GM04503 (cell line): Measurements from ENCODE around the gene VPS11.
"Not testable (repeated sequence)": the region's sequence is repeated elsewhere in the genome, so short reads cannot be mapped to it uniquely, and the experiment has no call there.

Source experiments
- DNase-seq: peaks from one replicate; pipeline ENCODE4 v3.0.0-alpha.2; 2012; ENCODE audit warnings: low read depth

Gene VPS11

DNA sequence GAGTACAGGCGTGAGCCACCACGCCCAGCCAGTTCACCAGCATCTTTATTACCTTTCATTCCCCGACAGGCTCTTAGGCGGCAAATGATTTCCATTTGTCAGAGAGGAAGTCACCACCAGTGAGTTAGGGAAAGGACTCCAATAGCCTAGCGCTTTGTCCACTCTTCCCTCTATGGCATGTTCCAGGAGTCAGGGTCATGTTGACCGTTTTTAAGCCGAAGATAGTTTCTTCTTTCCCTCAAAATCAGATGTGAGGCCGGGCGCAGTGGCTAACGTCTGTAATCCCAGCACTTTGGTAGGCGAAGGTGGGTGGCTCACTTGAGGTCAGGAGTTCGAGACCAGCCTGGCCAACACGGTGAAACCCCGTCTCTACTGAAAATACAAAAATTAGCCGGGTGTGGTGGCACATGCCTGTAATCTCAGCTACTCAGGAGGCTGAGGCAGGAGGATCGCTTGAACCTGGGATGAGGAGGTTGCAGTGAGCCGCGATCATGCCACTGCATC, 35.6 kb downstream of the VPS11 start:
- DNase-seq: not testable (repeated sequence)

DNA sequence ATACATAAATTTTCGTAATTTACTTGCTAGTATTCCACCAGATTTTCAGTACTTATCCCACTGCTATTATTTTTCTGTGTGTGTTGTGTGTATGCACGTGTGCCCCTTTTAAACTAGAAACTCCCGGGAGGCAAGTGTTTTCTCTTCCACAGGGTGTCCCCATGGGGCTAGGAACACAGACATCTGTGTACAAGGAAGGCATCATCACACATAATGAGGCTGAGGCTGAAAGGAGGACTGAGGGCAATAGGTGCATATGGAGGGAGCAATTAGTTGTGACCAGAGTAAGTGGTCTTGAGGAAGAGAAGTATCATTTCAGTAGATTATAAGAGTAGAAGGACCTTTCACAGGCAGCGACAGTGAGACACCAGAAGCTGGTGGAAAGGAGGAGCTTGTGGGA, 36.2 kb downstream of the VPS11 start:
- no peak for DNase-seq

DNA sequence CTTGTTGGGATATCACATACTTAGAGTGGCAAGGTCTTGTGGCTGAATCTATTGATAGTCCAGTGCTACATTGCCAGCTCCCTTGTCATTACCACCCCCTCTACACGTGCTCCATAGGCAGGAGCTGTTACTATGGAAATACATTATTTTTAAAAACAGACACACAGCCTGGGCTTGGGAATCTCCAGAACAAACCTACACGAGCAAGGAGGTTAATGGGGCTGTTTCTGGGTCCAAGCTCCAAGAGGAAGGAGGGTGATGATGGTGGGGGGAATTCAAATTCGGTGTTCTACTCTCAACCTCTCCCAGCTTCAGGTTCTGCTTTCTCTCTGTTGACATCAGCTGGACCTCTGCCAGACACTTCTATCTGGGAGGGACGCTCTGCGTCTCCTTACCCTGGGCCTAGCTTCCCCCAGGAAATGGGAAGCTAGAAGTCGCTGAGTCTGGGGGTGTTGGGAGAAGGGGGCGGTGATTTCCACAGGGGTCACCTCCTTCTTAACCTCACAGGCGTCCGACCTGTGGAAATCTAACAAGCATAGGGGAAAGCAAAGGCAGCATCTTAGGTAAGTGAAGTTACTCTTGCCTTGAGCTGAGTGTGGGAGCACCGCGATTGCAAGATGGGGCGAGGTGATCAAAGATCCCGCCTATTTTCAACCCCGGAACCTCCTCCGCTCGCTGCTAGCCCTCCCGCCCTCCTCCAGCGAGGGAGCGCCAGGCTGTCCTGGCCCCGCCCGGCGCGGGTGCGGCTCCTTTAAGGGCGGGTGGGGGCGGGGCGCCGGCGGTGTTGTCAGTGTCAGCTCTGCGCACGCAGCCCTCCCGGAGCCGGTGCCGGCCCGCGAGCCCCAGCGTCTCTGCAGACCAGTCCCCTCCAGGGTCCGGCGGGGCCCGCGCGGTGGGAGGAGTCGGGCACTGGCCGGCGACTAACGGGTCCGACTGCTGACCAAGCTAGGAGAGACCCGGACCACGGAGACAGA, 39.2 kb downstream of the VPS11 start, which contains the start of gene C2CD2L:
C2CD2L (plus strand) TSS at position 781 of the 974 bp plus-strand sequence. CDS start 398 bp downstream, outside the sequence.
- peak; percentile 49 for DNase-seq

DNA sequence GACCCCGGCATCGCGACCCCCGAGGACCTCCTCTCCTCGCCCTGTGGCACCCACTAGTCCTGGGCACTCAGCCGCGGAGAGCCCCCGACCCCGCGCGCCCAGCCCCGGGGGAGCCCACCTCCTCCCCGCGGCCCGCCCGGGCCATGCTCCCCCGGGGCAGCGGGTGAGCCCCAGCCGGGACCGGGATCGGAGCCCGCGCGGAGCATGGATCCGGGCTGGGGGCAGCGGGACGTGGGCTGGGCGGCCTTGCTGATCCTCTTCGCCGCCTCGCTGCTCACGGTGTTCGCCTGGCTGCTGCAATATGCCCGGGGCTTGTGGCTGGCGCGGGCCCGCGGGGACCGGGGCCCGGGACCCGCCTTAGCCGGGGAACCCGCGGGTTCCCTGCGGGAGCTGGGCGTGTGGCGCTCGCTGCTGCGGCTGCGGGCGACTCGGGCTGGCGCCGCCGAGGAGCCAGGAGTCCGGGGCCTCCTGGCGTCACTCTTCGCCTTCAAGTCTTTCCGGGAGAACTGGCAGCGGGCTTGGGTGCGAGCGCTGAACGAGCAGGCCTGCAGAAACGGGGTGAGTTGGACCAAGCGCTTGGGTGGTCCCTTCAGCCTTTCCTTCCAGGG, 40.0 kb downstream of the VPS11 start:
- no peak for DNase-seq

DNA sequence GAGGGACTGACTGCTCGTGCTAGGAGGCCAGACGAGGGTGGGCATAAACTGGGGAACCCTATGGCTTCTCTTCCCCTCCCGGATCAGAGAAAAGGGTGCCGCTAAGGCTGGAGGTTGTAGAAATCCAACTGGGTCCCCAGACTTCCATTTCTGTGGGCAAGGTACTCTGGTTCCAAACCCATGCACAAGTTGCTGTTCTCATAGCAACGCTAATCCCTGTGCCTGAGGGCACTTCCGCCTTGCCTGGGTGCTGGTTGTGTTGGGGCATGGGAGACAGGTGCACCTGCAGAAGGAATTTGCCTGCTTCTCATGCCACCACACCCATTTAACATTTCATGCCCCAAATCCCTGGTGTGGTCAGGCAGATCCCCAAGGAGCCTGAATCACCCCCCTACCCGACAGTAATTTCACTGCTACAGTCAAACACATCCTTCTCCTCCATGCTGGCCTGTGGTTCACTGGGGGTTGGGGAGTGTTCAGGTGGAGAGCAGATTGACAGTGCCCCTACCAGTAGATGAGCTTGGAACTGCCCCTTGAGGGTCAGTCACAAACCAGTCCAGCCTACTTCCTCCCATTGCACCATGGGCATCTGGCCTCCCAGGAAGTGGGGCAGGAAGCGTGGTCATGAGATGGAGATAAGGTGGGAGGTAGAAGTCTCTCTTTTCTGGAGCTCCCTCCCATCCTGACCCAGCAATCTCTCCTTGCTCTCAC, 40.7 kb downstream of the VPS11 start:
- DNase-seq: no peak

DNA sequence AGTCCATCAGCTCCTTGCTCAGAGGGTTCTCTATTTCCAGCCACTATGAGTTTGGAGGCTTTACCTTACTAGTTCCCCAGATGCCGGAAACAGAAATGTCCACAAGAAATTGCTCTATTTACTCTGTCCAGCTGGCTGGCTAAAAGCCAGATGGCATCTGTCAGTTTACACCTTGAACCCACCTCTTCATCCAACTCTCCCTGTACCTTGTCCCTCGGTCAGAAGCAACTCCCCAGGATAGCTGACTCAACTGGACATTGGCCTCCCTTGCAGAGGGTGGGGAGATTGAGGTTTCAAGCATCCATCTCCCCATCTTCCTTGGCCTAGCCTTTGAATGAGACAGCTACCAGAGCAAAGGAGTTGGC, 41.2 kb downstream of the VPS11 start:
- DNase-seq: no peak

DNA sequence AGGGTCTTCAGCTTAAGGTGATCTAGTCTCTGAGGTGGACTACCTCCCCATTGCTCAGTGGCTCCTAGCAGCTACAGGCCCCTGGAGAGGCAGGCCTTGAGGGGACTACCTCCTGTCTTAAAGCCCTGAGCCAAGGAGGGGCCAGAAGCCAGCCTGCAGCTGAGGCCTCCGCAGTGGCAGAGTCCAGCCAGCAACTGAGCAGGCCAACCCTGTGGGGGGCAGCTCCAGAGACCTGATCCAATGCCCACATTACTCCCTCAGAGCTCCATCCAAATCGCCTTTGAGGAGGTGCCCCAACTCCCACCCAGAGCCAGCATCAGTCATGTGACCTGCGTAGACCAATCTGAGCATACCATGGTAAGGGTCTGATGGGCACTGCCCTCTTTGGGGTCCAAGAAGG, 42.2 kb downstream of the VPS11 start:
- no peak for DNase-seq

DNA sequence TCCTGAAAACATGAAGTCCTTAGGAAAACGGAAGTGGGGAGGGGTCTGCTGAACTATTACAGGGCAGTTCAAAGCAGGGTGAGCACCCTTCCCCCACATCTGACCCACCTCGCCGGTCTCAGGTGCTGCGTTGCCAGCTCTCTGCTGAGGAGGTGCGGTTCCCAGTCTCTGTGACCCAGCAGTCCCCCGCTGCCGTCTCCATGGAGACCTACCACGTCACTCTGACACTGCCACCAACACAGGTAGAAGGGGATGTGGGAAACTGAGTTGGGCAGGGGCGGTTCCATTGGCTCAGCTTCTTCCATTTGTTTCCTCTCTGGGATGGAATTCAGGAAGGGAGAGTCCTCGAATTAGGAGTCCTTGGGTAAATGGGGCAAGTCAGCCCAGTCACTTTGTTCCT, 42.8 kb downstream of the VPS11 start:
- DNase-seq: no peak

DNA sequence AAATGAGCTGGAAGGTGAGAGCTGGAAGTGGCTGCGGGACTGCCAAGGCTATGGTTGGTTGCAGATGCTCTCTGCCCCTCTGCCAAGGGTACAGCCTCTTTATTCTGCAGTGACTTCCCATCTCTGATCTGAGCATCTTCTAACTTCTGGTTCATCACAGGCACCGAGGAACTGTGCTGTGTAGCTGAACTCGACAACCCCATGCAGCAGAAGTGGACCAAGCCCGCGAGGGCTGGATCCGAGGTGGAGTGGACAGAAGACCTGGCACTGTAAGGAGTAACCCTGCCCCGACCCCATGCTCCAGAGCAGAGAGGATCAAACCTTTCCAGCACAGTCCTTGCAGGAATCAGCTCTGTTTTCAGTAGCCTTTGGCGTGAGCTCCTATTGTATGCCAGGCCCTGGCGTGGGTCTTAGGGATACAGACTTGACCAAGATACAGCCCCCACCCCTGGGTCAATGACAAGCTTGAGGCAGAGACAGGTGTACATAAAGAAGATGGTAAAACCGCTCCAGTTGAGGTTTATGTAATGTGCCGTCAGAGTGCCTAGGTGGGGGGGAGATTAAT, 43.8 kb downstream of the VPS11 start:
- DNase-seq: no peak

DNA sequence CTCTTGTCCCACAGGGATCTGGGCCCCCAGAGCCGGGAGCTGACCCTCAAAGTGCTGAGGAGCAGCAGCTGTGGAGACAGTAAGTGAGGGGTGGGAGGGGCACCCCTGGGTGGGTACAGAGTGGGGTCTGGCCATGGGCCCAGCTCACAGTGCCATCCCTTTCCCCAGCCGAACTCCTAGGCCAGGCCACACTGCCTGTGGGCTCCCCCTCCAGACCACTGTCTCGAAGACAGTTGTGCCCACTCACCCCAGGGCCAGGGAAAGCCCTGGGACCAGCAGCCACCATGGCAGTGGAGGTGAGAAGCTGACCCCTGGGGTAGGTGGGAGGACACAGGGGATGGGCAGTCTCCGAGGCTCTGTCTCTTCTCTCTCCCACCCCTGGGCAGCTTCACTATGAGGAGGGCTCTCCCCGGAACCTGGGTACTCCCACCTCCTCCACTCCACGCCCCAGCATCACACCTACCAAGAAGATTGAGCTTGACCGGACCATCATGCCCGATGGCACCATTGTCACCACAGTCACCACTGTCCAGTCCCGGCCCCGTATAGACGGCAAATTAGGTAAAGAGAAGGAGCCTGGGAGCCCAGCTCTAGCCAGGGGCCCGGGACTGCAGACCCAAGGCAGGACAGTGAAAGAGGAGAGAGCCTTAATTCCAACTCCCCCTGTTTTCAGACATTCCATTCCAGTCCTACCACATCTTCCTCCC, 44.8 kb downstream of the VPS11 start:
- DNase-seq: no peak

DNA sequence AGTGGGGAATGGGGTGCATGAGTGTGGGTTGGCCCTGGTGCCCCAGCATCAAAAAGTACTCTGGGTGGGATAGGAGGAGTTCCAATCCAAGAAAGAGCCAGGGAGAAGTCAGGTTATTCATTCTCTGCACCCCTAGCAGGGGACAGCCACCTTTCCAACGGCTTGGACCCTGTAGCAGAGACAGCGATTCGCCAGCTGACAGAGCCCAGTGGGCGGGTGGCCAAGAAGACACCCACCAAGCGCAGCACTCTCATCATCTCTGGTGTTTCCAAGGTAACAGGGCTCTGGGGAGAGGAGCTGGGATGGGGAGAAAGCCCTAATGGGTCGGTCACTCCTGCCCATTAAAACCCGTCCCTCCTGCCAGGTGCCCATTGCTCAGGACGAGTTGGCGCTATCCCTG, 46.1 kb downstream of the VPS11 start:
- DNase-seq: no peak

DNA sequence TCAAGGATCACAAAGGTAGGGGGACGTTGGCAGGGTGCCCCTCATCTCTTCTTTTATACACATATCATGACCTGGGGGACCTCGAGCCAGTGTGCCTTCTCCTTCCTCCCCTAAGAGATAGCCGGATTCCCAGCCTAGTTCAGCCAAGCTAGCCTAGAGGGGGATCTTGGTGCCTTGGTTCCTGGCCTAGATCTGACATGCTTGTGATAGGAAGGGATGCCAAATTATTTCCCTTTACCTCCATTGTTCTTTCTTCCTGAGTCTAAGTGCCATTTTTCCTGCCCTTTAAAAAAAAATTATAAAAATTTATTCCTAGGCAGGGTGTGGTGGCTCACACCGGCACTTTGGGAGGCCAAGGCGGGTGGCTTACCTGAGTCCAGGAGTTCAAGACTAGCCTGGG, 46.7 kb downstream of the VPS11 start:
- no peak for DNase-seq

DNA sequence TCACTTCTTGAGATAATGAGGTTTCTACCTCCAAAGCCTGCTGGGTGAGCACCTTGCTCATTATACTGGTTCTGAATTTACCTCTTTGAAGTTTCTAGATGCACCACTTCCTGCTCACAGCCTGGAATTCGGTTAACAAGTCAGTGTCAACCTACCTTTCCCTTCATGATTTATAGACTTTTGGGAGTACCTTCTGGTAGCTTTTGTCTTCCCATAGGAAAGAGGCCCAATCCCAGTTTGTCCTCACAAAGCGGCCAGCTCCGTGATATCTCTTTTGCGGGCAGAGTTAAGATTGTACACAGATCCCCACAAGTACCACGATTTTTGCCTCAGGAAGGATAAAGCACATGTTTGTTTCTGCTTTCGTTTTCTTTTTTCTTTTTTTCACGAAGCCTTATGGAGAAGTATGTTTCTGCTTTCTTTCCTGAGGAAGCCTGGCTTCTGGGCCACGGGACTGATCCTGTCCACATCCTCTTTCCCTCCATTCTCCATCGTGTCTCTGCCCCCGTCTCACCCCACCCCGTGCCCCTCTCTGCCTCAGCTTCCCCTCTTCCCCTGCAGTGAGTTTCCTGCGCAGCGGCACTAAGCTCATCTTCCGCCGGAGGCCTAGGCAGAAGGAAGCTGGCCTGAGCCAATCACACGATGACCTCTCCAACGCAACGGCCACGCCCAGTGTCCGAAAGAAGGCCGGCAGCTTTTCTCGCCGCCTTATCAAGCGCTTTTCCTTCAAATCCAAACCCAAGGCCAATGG, 48.0 kb downstream of the VPS11 start:
- no peak for DNase-seq

DNA sequence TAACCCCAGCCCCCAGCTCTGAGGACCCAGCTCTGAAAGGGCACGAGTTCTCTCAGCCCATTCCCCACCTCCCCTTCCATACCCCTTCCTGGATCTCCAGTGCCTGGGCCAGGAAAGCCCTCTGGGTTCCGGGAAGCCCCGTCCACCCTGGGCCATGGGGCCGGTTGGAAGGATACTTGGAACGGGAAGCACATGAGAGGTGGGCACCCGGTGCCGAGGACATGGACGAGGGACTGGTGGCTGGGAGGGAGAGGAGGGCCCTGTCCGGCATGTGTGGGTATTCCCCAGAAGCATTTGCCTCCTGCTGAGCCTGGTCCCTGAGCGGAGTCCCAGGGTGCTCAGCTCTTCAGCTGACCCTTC, 48.6 kb downstream of the VPS11 start:
- DNase-seq: no peak

DNA sequence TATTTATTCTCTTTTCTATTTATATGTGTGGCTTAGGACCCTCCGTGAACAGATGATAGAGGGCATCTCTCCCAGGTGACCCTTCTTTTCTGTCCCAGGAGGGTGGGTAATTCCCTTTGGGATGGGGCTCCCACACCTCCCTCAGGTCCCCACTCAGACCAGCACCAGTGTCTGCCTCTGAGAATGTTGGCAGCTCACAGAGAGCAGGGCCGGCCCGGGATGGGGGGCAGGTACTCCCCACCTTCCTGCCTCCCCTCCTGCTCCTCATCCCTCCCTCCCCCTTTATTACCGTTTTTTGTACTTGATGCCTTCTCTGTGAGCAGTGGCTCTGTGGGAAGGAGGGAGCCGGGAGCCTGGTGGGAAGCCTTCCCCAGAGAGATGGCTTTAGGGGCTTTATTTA, 49.0 kb downstream of the VPS11 start:
- no peak for DNase-seq

DNA sequence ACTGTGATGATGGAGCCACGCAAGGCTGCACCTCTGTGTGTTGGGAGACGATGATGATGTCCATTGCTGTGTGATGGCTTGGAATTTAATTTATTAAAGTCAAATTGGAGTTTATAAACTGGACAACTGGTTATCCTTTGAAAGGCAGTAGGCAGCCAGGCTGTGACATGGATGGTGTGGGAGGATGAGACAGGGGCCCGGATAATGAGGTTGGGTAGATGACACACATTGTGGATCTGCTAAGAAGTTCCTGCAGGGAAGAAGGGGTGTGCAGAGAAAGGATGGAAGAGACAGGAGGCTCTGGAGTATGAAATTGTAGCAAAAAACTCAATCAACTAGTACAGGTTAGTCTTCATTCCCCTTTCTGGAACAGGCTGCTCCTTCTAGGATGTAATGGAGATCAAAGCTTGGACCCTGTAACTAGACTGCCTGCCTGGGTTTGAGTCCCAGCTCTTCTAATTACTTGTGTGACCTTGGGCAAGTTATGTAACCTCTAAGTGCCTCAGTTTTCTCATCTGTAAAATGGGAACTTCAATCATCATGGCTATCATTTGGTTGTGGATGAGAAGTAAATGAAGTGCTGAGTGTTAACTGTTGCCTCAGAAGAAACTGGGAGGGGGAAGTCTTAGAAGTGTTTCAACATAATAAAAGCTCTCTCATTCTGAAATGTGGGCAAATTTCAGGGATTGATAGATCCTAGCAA, 49.5 kb downstream of the VPS11 start:
- no peak for DNase-seq

DNA sequence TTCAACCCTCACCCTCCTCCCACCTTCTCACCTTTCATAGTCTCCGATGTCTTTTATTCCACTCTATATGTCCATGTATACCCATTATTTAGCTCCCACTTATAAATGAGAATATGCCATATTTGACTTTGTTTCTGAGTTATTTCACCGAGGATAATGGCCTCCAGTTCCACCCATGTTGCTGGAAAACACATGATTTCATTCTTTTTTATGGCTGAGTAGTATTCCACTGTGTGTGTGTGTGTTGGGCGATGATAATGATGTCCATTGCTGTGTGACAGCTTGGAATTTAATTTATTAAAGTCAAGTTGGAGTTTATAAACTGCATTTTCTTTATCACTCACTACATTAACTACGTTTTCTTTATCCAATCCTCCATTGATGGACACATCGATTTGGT, 50.6 kb downstream of the VPS11 start:
- no peak for DNase-seq

DNA sequence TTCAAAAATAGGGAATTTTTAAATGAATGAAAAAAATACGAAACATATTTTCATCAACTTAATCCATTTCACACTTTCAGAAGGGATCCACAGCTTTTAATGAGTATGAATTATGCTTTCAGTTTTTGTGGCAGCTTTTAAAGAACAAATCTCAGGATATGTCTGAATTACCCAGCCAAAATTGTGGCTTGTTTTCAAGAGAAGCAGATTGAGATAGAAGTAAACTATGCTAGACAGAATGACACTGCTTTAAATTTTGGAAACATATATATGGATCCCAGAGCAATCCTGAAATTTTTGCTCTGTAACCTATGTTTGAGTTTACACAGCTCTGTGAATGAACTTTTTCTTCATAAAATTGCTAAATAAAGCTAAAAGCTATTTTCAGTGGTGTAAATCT, 51.3 kb downstream of the VPS11 start:
- DNase-seq: no peak

DNA sequence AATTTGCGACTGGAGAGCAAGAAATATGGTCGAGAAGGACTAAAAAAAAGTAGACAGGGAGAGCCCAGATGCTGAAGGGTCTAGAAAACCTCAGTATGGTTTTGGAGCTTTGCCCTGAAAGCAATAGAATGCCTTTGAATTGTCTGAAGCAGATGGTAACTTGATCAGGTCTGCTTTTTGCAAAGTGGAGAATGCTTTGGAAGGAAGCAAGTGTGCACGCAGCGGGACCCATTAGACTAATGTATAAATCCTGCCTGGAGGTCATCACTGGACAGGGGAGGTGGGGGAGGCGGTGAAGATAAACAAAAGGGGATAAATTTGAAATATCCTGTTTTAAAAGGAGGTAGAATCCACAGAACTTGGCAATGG, 53.0 kb downstream of the VPS11 start:
- DNase-seq: no peak

DNA sequence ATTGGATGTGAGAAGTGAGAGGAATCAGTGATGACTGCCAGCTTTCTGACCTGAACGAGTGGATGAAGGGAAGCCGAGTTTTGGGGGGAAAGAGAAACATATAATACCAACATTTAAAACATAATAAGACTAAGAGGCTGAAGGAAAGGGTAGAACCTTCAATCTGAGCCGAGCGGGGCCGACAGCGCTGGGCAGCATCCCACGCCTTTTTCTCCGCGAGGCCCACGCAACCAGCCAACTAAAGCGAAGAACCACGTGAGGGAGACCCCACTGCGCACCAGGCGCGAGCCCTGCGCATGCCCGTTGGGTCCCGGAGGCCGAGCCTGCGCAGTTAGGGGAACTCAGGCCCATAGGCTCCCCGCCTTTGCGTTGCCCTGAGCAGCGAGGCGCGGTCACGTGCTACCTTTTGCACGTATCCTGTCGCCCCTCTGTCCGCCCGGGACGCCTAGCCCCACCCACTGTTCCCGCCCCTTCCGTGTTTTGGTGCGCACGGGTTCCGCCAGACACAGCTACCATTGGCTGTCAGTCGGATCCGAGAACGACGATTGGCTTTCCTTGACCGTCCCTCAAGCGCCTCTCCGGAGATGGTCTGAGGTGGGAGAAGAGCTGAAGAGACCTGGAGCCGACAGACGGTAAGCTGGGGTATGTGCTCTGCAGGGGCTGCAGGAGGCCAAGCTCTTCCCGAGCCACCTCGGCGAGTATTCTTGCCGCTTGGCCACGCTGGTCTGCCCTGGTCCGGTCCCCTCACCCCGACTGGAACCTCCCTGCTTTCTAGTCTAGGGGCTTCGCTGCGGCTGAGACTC, 53.6 kb downstream of the VPS11 start, which contains the start of gene HINFP:
HINFP (plus strand) TSS at position 573 of the 803 bp plus-strand sequence. CDS start 5,365 bp downstream, outside the sequence.
- DNase-seq: peak; percentile 88
